Breast epithelium (tissue), 4 donors: ENCODE data around the gene TAAR1. TPM values are rescaled to one million over a fixed set of nuclear protein-coding genes. Genes with fewer than 3 reads are reported as not detected.
"Not testable (repeated sequence)": the region's sequence is repeated elsewhere in the genome, so short reads cannot be mapped to it uniquely, and the experiment has no call there.

Experiments
- DNase-seq, 2 donors: peaks; one replicate each; pipeline ENCODE4 v3.0.0-alpha.2; 2019; ENCODE audit warnings: low spot score in 2 of 2
- H3K27ac ChIP-seq, 2 donors: fragments of 200-600 bp; sonication (generic) in 1 of 2; one replicate each; pipeline ENCODE4 v1.5.1; 2016 to 2019; ENCODE audit warnings: mild to moderate bottlenecking in 1 of 2
- H3K27me3 ChIP-seq, 2 donors: fragments of 200-600 bp; sonication (generic) in 1 of 2; one replicate each; pipeline versions ENCODE4 v1.5.1 to v1.6.0; 2017 to 2019; ENCODE audit warnings: control low read depth in 1 of 2, mild to moderate bottlenecking in 1 of 2
- H3K36me3 ChIP-seq: fragments of 200-600 bp; one replicate; pipeline ENCODE4 v1.5.1; 2019
- H3K4me1 ChIP-seq, 2 donors: fragments of 200-600 bp; sonication (generic); one replicate each; pipeline ENCODE4 v1.5.1; 2016 to 2019; ENCODE audit warnings: control low read depth in 1 of 2
- H3K4me3 ChIP-seq, 3 donors: fragments of 200-600 bp; sonication (generic); 1 replicate in 2 of 3; 2 replicates in 1 of 3; pipeline ENCODE4 v1.5.1; 2016 to 2019; ENCODE audit warnings: mild to moderate bottlenecking in 3 of 3, moderate library complexity in 2 of 3
- H3K9me3 ChIP-seq, 2 donors: fragments of 200-600 bp; sonication (generic) in 1 of 2; one replicate each; pipeline ENCODE4 v1.5.1; 2016 to 2019; ENCODE audit warnings: control low read depth in 1 of 2
- CTCF ChIP-seq, 3 donors: fragments of 450-650 bp; IDR thresholded peaks; one replicate each; pipeline ENCODE4 v1.5.1; 2016 to 2017; ENCODE audit warnings: antibody characterized with exemption in 3 of 3, mild to moderate bottlenecking in 3 of 3, moderate library complexity in 3 of 3
- POLR2A ChIP-seq: fragments of 450-650 bp; IDR thresholded peaks from one replicate; pipeline ENCODE4 v1.6.1; 2016; ENCODE audit warnings: antibody characterized with exemption, mild to moderate bottlenecking, moderate library complexity
- POLR2AphosphoS5 ChIP-seq, 3 donors: sonication (generic); formaldehyde crosslinking; IDR thresholded peaks; one replicate each; pipeline ENCODE4 v1.6.1; 2017; ENCODE audit warnings: antibody characterized with exemption in 3 of 3
- intact Hi-C: fragments of 100-400 bp; cut with DNase I; formaldehyde crosslinking; loops from one replicate; pipeline ENCODE4 v1.15.1; 2023; ENCODE audit warnings: low total_unique reads
- total RNA-seq, 3 donors: library from RNA; depleted of rRNA; stranded (reverse); fragments of >200 nt; gene quantifications; one replicate each; pipeline ENCODE4 v1.1.0, GENCODE V29; 2016

Gene TAAR1
- total RNA-seq, 3 donors from 2014 or later = not detected

GRCh38 chr6:132648356-132648755, 10.6 kb downstream of the TAAR1 start:
- Histone ChIP-seq H3K4me3 (no peak overlapping the region), H3K4me1 (no peaks in the 10 kb centered on the region), H3K36me3 (no peaks in the 10 kb centered on the region), H3K27ac (no peak overlapping the region), H3K27me3 (no peaks in the 10 kb centered on the region), H3K9me3 (no peaks in the 10 kb centered on the region)
- intact Hi-C loops = no loop called here
- TF ChIP-seq POLR2A (no peak), POLR2AphosphoS5 (IDR thresholded peaks at IDR 0.05) (no peak), CTCF (IDR thresholded peaks at IDR 0.05) (no peak)
- DNase-seq = no peak

GRCh38 chr6:132643547-132643946, 15.4 kb downstream of the TAAR1 start:
- H3K9me3 ChIP-seq = no peaks in the 10 kb centered on the region
- no peak overlapping the region for H3K27ac ChIP-seq
- TF ChIP-seq POLR2A = no peak
- TF ChIP-seq CTCF (IDR thresholded peaks at IDR 0.05) = no peak
- no peak for TF ChIP-seq POLR2AphosphoS5 (IDR thresholded peaks at IDR 0.05)
- H3K4me1 ChIP-seq = no peaks in the 10 kb centered on the region
- no peaks in the 10 kb centered on the region for H3K27me3 ChIP-seq
- intact Hi-C loops = loop anchor here (5.0 kb wide), 1 partner anchor 681 kb away; no protein-coding TSS in a partner anchor
- H3K36me3 ChIP-seq = no peaks in the 10 kb centered on the region
- no peak for DNase-seq
- no peak overlapping the region for H3K4me3 ChIP-seq

GRCh38 chr6:132637135-132637534, 21.8 kb downstream of the TAAR1 start:
- intact Hi-C loops, H3K9me3 ChIP-seq, H3K4me3 ChIP-seq, DNase-seq, H3K27me3 ChIP-seq, H3K36me3 ChIP-seq, H3K4me1 ChIP-seq, H3K27ac ChIP-seq: not testable (repeated sequence)

DNA sequence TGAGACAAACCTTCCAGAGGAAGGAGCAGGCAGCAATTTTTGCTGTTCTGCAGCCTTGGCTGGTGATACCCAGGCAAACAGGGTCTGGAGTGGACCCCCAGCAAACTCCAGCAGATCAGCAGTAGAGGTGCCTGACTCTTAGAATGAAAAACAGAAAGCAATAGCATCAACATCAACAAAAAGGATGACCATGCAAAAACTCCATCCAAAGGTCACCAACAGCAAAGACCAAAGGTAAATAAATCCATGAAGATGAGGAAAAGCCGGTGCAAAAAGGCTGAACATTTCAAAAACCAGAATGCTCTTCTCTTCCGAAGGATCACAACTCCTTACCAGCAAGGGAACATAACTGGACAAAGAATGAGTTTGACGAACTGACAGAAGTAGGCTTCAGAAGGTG, 23.1 kb downstream of the TAAR1 start:
- H3K4me1 ChIP-seq, H3K27me3 ChIP-seq, H3K27ac ChIP-seq, H3K36me3 ChIP-seq, H3K9me3 ChIP-seq, H3K4me3 ChIP-seq, intact Hi-C loops, DNase-seq: not testable (repeated sequence)

- H3K9me3 ChIP-seq, H3K27ac ChIP-seq, H3K36me3 ChIP-seq, H3K27me3 ChIP-seq, H3K4me1 ChIP-seq, H3K4me3 ChIP-seq, intact Hi-C loops, DNase-seq: not testable (repeated sequence)
Measured at GRCh38 chr6:132635288-132635687, 23.7 kb downstream of the TAAR1 start.

- TF ChIP-seq POLR2AphosphoS5 (IDR thresholded peaks at IDR 0.05) (no peak), POLR2A (no peak), CTCF (IDR thresholded peaks at IDR 0.05) (no peak)
- no peaks in the 10 kb centered on the region for H3K9me3 ChIP-seq
- no peaks in the 10 kb centered on the region for H3K27me3 ChIP-seq
- H3K4me1 ChIP-seq = no peaks in the 10 kb centered on the region
- H3K4me3 ChIP-seq = no peak overlapping the region
- no peaks in the 10 kb centered on the region for H3K36me3 ChIP-seq
- no peak overlapping the region for H3K27ac ChIP-seq
- DNase-seq = no peak
- intact Hi-C loops = no loop called here
Measured at GRCh38 chr6:132634796-132635195, 24.2 kb downstream of the TAAR1 start.

DNA sequence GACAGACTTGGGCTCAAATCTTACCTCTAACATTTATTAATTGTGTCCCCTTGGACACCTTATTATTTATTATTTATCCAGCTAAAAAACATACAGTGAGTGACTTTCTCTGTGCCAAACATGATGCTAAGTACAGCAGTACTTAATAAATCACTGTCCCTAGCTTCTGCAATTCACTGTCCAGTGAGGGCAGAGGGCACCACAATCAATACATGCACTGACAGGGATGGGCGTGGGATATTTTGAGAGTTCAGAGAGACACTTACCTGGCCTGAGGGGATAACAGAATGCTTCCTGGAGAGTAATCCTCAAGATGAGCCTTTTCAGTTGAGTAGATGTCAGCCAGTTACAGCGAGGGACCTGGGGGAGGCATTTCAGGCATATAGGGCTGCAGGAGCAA, 25.6 kb downstream of the TAAR1 start:
- no peak for DNase-seq
- TF ChIP-seq POLR2AphosphoS5 (IDR thresholded peaks at IDR 0.05) = no peak
- H3K9me3 ChIP-seq = peaks cover 0 to 1% of the 10 kb centered on the region in 2 donors
- H3K36me3 ChIP-seq = no peaks in the 10 kb centered on the region
- H3K27ac ChIP-seq = no peak overlapping the region
- H3K4me3 ChIP-seq = no peak overlapping the region
- H3K4me1 ChIP-seq = no peaks in the 10 kb centered on the region
- H3K27me3 ChIP-seq = no peaks in the 10 kb centered on the region
- intact Hi-C loops = no loop called here
